HG03139 (cell line): Measurements from ENCODE around the gene TOM1L2.
"Not testable (repeated sequence)": the region's sequence is repeated elsewhere in the genome, so short reads cannot be mapped to it uniquely, and the experiment has no call there.

Source experiments
- ATAC-seq: cut with Tn5 transposase; IDR thresholded peaks from one replicate; pipeline ENCODE4 v1.9.1; 2021; ENCODE audit not compliant: unreplicated experiment

TOM1L2 gene

DNA sequence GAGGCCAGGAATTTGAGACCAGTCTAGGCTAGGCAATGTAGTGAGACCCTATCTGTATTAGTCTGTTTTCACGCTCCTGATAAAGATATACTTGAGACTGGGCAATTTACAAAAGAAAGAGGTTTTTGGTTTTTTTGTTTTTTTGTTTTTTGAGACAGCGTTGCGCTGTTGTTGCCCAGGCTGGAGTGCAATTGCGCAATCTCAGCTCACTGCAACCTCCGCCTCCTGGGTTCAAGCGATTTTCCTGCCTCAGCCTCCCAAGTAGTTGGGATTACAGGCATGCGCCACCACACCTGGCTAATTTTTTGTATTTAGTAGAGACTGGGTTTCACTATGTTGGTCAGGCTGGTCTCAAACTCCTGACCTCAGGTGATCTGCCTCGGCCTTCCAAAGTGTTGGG is 23.7 kb upstream of the TOM1L2 start:
- not testable (repeated sequence) for ATAC-seq

DNA sequence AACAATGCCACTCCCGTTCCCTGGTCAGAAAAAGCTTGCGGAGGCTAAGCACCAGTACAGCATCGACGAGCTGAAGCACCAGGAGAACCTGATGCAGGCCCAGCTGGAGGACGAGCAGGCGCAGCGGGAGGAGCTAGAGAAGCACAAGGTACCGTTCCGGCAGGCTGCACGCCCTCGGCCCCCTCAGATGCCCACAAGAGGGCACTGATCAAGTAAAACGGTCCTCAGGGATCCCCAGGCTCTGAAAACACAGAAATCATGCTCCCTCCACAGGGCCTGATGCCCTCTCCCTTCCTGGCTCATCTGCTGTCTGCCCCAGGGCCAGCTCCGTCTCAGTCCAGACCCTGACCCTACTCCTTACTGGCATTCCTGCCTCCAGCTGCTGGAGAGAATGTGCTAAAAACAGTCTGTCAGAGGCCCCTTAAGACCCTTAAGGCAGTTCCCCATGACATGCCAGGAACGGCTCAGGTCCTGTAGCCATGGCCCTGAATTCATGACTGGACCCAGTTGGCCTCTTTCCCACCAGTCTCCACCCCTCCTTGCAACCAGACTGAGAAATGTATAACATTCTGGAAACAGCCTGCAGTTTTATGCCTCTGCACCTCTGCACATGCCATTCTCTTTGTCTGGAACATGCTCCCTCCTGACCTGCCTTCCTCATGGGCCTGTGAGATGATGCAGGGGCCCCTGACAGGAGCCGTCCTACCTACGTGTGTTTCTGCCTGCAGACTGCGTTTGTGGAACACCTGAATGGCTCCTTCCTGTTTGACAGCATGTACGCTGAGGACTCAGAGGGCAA is 22.3 kb upstream of the TOM1L2 start:
- no peak for ATAC-seq

DNA sequence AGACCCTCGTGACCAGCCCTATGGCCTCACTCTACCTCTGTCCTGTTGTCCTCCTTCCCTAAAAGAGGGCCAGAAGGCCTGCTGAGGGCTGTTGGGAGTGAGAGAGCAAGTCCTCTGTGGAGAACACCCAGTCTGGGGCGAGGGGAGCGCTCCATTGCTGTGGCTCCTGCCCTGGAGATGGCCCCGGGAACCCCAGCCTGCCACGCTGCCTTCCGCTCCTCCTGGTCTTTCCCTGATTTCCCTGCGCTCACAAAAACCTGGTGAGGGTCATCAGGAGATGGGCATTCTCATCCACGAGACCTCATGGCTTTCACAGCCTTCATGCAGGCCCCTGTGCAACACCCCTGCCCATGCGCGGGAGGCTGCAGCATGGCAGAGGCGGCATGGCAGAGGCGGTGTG is 21.7 kb upstream of the TOM1L2 start:
- no peak for ATAC-seq

DNA sequence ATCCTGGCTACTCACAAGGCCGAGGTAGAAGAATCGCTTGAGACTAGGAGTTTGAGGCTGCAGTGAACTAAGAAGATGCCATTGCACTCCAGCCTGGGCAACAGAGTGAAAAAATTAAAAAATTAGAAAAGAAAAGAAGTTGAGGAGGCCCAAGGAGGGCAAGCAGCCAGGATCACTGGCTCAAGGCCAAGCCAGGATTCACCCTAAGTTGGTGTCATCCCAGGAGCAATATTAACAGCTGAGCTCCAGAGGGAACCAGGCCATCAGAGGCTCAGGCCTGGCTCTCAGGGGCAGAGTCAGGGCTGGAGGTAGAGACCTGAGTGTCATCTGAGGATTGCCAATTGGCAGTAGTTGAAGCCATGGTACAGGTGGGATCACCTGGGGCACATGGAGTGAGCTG is 21.2 kb upstream of the TOM1L2 start:
- ATAC-seq, result no peak

DNA sequence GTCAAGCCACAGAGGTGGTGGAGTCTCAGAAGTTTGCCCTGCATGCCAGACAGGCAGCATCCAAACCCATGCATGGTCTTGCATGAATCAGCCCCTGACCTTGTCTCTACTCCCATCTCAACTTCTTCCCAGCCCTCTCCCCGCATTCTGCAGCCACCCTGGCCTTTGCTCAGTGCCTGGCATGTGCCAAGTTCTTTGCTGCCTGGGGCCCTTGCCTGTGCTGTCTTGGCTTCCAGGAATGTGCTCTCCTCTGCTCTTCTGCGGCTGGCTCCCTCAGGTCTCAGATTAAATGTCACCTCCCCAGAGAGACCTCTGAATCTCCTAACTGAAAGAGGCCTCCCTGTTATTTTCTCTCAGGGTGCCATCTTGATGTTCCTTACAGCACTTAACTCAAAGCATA is 18.1 kb upstream of the TOM1L2 start:
- ATAC-seq, result no peak

DNA sequence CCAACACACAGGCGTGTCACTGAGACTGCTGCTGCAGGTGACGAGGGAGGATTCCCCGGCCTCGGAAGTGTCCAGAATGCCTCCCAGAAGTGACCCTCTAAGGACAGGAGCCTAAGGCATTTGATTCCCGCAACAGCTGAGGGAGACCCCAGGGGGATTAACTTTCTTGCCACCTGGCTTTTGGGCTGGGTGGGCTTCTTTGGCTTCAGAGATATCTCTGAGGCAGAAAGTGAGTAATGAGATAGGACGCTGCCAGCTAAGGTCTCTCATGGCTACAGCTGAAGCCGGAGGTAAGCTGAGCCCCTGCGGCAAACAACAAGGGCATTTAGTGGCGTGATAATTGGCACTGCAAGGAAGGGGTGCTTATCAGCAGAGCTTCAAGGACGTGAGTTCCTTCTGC is 17.4 kb upstream of the TOM1L2 start:
- no peak for ATAC-seq

DNA sequence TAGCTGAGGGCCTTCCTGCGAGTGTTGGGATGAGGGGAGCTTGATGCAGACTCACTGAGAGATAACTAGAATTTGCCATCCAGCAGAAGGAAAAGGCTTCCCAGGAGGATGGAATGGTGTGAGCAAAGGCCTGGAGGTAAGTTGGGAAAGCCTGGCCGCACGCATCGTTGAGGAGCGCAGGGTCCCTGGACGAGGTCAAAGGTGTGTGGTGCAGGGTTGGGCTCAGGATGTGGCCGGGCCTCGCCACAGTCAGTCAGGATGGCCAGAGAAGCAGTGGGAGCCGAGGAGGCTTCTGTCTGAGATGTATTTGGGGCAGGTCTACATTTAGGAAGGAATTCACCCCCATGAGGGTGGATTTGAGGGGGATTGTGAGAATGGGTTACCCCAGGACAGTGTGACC is 16.9 kb upstream of the TOM1L2 start:
- ATAC-seq, result no peak

DNA sequence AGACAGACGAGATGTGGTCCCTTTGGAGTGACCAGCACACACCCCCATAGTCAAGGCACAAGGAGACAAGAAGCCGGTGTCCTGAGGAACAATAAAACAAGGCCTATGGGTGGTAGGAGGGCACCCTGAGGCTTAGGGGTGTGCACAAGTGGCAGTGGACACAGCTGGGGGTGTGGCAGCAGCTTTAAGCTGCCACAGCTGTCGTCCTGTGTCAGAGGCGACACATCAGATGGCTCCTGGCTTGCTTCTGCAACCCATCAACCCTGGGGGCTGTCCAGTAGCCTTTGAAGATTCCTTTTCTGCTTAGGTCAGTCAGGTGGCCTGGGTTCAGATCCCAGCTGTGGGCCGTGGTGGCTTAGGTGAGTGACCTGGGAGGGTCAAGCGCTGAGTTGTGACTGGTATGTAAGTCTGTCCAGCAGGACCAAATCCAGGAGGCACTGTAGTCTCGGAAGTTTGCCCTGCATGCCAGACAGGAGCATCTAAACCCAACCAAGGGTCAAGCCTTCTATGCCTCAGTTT is 16.3 kb upstream of the TOM1L2 start:
- ATAC-seq, result no peak

DNA sequence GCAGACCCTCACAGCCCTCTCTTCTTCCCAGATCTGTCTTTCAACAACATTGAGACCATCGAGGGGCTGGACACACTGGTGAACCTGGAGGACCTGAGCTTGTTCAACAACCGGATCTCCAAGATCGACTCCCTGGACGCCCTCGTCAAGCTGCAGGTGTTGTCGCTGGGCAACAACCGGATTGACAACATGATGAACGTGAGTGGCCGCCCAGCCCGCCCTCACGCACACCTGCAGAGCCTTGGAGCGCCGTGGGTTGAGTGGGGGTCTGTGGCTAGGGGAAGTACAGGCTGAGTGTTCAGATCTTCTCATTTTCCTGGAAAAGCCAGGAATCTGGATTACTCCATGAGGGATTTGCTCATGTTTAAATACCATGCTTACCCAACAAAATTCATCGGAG is 15.7 kb upstream of the TOM1L2 start:
- ATAC-seq, result no peak

DNA sequence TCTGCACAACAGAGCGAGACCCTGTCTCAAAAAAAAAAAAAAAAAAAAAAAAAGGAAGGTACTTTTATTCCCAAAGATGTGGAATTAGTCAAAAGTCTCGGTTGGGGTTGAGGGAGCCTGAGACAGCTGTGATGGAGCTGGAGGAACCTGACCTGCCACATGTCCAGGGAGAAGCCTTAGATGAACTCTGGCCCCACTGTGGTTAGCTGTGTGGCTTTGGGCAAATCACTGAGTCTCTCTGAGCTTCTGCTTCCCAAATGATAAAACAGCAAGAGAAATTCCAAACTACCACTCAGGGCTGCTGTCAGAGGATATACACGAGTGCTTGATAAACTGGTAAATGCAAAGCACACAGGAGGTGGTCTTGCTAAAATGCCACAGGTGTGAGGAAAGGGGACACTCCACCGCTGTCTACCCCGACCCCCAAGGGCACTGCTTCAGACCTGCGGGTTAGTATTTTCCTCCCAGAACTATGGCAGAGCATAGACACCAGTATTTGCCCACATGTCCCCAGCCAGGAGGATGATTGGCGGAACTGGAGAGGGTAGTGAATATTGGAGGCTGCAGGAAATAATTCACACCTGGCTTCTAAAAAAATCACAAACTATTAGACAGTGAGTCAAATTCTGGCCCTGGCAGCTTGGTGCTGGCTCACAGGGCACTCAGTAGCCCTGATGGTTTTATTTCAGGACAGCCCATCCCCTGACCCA is 15.1 kb upstream of the TOM1L2 start:
- no peak for ATAC-seq

DNA sequence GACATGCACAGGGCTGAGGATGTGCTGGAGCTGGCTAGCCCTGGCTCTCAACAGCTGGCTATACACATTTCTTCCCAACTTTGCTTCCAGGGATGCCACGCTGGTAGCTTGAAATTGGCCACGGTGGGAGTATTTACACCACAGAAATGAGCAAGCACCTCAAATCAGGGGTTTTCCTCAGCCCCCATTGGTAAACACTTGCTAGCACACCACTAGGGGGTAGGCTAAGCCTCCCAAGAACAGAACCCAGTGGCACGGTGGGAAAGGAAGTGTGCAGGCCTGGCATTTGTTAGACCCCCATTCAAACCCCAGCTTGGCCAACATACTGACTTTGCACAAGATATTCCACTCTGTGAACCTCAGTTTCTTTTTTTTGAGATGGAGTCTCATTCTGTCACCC is 13.4 kb upstream of the TOM1L2 start:
- no peak for ATAC-seq

DNA sequence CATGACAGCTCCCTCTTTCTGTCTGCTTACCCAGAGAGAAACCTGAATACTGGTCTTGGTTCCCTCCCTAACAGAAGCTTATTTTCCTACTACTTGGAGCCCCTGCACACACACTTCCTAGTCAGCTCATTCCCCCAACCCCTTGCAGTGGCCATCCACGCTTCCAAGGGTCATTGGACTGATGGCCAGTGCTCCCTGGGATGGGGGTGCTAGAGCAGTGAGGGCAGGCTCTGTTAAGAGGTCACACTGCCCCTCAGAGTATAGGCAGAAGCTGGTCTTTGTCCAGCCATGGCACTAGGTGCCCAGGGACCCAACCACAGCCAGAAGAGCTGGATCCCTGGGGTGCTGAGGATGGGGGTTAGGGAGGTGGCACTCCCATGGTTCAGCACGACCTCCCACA is 13.0 kb upstream of the TOM1L2 start:
- ATAC-seq, result no peak

DNA sequence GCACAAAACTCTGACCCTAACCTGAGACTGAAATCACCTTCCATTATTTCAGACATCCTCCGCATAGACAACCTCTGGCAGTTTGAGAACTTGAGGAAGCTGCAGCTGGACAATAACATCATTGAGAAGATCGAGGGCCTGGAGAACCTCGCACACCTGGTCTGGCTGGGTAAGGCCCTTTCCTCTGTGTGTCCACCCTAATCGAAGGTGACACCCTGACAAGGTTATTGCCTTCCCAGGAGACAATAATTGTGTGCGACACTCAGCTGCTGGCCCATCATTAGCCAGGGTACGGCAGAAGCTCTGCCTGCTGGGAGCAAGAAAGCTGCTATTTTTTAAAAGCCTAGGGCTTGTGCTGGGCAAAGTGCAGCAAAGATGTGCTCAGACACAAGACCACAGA is 11.6 kb upstream of the TOM1L2 start:
- no peak for ATAC-seq

DNA sequence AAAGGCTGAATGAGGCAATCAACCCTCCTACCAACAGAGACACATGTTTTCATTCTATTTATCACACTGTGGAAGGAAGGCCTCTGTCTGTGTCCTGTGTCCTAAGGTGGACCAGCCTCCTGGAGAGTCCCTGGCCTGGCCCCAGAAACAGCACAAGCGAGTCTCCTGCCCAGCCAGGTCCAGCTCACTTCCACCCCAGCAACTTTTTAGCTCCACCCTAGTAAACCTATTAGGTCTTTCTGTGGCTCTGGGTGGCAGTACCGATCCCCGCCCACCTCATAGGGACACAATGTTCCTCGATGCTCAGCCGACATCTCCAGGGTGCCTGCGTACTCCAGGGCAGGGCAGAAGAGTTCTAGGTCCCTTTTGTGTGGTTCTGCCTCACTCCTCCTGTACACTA is 11.2 kb upstream of the TOM1L2 start:
- ATAC-seq, result no peak

DNA sequence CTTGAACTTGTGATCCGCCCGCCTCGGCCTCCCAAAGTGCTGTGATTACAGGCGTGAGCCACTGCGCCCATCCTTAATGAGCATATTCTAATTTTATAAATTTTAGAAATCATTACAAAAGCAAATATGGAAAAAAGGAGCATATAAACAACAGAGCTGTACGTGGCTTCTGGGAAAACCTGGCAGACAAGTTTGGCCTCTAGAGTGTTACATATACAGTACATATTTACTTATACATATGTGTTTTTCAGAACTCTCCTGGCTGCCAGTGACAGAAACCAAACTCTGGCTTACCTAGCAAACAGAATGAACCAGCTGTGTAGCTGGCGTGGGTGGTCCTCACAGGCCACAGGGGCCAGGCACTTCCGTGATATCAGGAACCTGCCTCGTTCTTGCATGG is 10.6 kb upstream of the TOM1L2 start:
- no peak for ATAC-seq

DNA sequence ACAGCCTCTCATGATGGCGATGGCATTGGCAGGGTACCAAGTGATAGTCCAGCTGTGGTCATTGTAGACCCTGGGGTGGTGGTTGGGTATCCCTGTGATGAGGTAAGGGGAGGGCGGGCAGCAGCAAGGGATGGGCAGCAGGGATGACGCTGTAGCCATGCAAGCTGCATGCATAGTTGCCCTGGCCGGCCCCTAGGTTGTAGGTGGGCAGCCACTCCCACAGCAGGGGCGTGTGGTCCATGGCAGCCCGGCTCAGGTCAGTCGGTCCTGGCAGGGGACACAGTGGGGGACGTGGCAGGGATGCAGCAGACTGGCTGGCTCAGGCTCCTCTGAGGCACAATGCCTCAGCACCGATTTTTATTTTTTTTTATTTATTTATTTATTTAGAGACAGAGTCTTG is 9.1 kb upstream of the TOM1L2 start:
- no peak for ATAC-seq

DNA sequence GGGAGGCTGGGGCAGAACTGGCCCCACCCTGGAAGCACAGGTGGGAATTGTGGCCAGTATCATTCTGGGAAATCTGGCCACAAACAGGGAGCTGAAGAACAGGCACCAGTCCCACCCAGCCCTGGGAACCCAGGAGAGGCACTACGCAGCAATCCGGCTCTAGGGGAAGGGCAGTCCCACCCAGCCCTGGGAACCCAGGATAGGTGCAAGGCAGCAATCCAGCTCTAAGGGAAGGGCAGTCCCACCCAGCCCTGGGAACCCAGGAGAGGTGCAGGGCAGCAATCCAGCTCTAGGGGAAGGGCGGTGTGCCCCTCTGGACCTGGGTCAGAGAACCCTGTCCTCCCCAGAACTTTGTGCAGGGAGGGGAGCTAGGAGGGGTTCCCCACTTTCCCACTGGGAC is 7.6 kb upstream of the TOM1L2 start:
- ATAC-seq, result no peak

DNA sequence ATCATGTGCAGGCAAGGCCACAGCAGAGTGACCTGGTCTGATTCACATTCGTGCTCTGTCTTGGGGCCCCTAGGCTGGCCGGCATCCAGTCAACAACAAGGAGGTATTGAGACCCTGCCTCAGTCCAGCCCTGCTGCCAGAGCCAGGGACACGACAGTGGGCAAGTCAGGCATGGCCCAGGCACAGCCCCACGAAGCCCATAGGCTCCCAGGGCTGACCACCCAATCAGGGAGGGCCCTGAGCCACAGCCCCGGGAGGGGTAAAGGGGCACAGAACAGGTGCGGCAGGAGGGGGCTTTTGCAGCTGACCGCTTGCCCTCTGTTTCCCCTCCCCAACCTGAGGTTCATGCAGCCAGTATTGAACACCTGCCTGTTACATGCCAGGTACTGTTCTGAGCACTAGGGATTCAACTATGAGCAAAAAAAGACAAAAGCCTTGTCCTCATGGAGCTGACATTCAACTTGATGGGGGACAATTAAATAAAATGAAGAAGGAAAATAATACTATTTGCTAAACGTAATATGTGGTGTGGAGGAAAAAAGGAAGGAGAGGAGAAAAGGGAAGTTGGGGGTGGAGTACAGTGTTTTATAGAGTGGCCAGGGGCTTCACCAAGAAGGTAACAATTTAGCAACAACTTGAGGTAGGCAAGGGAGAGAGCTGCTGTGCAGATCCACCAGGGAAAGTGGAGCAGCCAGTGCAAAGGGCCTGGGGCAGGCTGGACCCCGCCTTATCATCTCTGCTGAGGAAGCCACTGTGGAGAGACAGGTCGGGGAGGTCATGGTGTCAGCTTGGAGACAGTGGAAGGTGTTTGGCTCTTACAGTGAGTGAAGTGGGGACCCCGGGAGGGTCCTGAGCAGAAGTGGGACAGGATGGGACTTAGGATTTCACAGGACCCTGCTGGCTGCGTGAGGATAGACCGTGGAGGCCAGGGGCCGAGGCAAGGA is 6.6 kb upstream of the TOM1L2 start:
- no peak for ATAC-seq

DNA sequence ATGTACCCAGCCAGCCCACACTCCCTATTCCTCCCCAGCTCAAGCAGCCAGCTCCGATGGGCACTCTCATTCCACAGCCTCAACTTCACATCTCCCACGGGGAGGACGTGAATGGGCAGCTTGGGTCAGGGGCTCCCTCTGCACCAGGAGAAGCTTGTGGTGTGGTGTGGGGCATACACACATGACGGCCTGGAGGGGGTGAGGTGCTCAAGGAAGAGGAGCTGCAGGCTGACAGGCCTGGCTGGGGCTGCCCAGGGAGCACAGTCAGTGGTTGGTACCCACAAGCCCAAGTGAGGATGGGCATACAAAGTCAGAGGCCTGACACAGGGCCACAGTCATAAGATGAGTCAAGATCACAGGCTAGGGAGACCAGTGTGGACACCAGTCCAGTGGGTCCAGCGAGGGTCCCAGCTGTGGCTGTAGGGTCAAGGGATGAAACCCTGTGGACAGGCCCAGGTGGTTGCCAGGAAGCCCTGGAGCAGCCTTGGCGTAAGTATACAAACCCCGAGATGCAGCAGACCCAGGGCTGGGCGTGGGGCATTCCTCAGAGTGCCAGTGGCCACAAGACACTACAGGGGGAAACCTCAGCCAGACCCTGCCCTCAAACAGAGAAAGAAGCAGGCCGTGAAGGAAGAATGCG is 4.9 kb upstream of the TOM1L2 start:
- no peak for ATAC-seq

DNA sequence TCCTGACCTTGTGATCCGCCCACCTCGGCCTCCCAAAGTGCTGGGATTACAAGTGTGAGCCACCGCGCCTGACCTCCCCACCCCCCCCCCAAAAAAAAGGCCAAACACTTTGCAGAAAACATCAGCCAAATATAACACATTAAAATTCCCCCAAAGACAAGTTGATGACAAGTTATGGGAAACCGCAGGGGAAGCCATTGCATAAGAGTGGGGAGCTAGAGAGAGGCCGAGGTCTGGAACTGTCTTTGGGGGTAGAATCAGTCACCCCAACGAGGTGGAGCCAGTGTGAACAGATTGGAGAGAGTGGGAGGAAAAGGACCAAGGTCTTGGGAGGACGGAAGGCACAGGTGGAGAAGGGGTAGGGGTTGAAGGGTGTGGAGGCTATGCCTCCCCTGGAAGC is 3.2 kb upstream of the TOM1L2 start:
- no peak for ATAC-seq

DNA sequence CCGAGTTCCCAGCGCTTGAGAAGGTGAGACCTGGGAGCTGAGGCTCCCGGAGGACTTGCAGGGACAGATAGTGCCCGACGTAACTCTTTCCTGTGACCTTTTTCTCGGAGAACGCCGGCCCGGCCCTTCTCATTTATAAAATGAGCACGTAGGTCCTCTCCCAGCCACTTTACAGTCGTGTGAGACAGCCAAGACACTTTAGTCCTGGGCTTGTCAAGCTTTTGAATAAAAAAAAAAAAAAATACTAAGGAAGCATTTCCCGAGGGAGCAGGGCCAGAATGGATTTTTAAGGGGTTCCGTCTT is 703 bp upstream of the TOM1L2 start:
- ATAC-seq, result no peak
